PFSK-1 (cell line): ENCODE measurements around the gene GPD2.

ENCODE experiments used
- FOXP2 ChIP-seq: optimal IDR thresholded peaks from 2 replicates; pipeline ENCODE3; 2011; ENCODE audit warnings: borderline replicate concordance, control low read depth, inconsistent platforms; ENCODE audit not compliant: insufficient read depth; ENCODE audit errors: extremely low read length, extremely low read depth
- POLR2AphosphoS5 ChIP-seq: IDR thresholded peaks from 2 replicates; pipeline ENCODE4 v1.6.1; 2012; ENCODE audit warnings: low read depth, mild to moderate bottlenecking, control low read depth, low read length, moderate library complexity
- SIN3A ChIP-seq: IDR thresholded peaks from 2 replicates; pipeline ENCODE4 v1.6.1; 2012; ENCODE audit warnings: mild to moderate bottlenecking, low read length, moderate library complexity, borderline replicate concordance; ENCODE audit not compliant: insufficient read depth
- TAF1 ChIP-seq: IDR thresholded peaks from 2 replicates; pipeline ENCODE4 v1.6.1; 2012; ENCODE audit warnings: low read length, control low read depth, borderline replicate concordance; ENCODE audit not compliant: insufficient read depth
- TF ChIP-seq, protein P1 (sequence below), 2 experiments: IDR thresholded peaks; 2 replicates each; pipeline versions ENCODE4 v1.6.1 to v1.8.0; 2011 to 2012; ENCODE audit warnings: low read depth in 2 of 2, low read length in 2 of 2, control low read depth in 1 of 2, inconsistent platforms in 1 of 2, mild to moderate bottlenecking in 1 of 2, moderate library complexity in 1 of 2; ENCODE audit not compliant: insufficient read depth in 1 of 2

The GPD2 gene

GRCh38 chr2:156565066-156565710, 129.0 kb downstream of the GPD2 start:
- TF ChIP-seq FOXP2 (no peak), TAF1 (no peak), POLR2AphosphoS5 (no peak), SIN3A (no peak)
- TF ChIP-seq, protein P1, sequence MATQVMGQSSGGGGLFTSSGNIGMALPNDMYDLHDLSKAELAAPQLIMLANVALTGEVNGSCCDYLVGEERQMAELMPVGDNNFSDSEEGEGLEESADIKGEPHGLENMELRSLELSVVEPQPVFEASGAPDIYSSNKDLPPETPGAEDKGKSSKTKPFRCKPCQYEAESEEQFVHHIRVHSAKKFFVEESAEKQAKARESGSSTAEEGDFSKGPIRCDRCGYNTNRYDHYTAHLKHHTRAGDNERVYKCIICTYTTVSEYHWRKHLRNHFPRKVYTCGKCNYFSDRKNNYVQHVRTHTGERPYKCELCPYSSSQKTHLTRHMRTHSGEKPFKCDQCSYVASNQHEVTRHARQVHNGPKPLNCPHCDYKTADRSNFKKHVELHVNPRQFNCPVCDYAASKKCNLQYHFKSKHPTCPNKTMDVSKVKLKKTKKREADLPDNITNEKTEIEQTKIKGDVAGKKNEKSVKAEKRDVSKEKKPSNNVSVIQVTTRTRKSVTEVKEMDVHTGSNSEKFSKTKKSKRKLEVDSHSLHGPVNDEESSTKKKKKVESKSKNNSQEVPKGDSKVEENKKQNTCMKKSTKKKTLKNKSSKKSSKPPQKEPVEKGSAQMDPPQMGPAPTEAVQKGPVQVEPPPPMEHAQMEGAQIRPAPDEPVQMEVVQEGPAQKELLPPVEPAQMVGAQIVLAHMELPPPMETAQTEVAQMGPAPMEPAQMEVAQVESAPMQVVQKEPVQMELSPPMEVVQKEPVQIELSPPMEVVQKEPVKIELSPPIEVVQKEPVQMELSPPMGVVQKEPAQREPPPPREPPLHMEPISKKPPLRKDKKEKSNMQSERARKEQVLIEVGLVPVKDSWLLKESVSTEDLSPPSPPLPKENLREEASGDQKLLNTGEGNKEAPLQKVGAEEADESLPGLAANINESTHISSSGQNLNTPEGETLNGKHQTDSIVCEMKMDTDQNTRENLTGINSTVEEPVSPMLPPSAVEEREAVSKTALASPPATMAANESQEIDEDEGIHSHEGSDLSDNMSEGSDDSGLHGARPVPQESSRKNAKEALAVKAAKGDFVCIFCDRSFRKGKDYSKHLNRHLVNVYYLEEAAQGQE (IDR thresholded peaks at IDR 0.05; ENCODE audit: insufficient read depth in 1 of 2, low read depth in 2 of 2, low read length in 2 of 2) = no peak

GRCh38 chr2:156573710-156574109, 137.5 kb downstream of the GPD2 start:
- TF ChIP-seq, protein P1 (IDR thresholded peaks at IDR 0.05; ENCODE audit: insufficient read depth in 1 of 2, low read depth in 2 of 2, low read length in 2 of 2) = no peak
- TF ChIP-seq POLR2AphosphoS5 = no peak
- TF ChIP-seq SIN3A = no peak
- TF ChIP-seq FOXP2 = no peak
- no peak for TF ChIP-seq TAF1

GRCh38 chr2:156574112-156574511, 137.9 kb downstream of the GPD2 start:
- TF ChIP-seq SIN3A (no peak), TAF1 (no peak), FOXP2 (no peak), POLR2AphosphoS5 (no peak)
- TF ChIP-seq, protein P1 (IDR thresholded peaks at IDR 0.05; ENCODE audit: insufficient read depth in 1 of 2, low read depth in 2 of 2, low read length in 2 of 2) = no peak

DNA sequence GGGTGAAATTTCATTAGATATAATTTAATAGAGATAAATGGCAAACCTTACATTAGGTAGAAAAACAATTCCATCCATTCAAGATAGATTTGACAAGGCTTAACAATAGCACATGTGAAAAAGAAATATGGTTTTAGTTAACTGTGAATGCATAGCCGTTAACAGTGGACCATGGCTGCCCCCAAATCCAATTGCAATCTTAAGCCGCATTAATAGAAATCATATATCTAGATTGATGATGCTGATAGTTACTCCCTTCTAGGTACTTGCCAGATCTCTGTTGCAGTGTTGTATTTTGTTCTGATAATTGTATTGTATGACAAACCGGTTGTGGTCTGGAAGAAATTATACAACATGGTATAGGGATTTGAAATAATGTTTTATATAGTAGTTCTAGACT, 139.8 kb downstream of the GPD2 start:
- TF ChIP-seq SIN3A = no peak
- TF ChIP-seq TAF1 = no peak
- TF ChIP-seq, protein P1 (IDR thresholded peaks at IDR 0.05; ENCODE audit: insufficient read depth in 1 of 2, low read depth in 2 of 2, low read length in 2 of 2) = no peak
- TF ChIP-seq FOXP2 = no peak
- TF ChIP-seq POLR2AphosphoS5 = no peak

DNA sequence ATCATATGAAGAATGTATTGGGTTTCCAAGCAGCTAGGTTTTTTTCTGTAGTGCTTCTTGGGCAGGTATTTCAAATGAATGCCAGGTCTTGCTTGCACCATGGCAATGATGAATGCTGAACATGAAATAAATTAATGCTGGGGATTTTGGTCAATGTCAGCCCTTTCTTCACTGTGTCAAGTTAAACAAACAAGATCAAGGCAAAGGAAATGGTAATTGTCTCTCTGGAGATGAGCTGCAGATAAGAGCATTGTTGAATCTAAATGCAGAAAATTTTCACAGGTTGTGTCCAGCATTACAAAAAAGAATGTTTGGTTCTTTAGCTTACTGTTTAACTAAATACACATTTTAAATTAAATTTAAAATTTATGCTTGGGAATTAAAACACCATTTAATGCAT, 144.3 kb downstream of the GPD2 start:
- TF ChIP-seq POLR2AphosphoS5 (no peak), SIN3A (no peak), TAF1 (no peak), FOXP2 (no peak)
- TF ChIP-seq, protein P1 (IDR thresholded peaks at IDR 0.05; ENCODE audit: insufficient read depth in 1 of 2, low read depth in 2 of 2, low read length in 2 of 2) = no peak
